ENCODE measurements around the gene PRDX5.

GRCh38 chr11:64312947-64313346 lies 5.0 kb upstream of the PRDX5 start:
- TF ChIP-seq ZBTB43 (CRISPR knock-in tag; IDR thresholded peaks at IDR 0.05) (no peak), YBX1 (IDR thresholded peaks at IDR 0.05) (no peak), NFYB (IDR thresholded peaks at IDR 0.05; ENCODE audit: extremely low read depth, insufficient read length) (no peak), SREBF1 (IDR thresholded peaks at IDR 0.05; ENCODE audit: borderline replicate concordance, low read depth, low read length) (no peak), ZNF79 (CRISPR knock-in tag; IDR thresholded peaks at IDR 0.05; ENCODE audit: low read depth) (no peak), POLR2AphosphoS2 (IDR thresholded peaks at IDR 0.05; ENCODE audit: low read length) (no peak), ZNF224 (CRISPR knock-in tag; IDR thresholded peaks at IDR 0.05) (no peak), CBFA2T2 (conservative IDR thresholded peaks at IDR 0.05) (no peak), MEIS2 (IDR thresholded peaks at IDR 0.05; ENCODE audit: partially characterized antibody) (no peak)
